Measurements from ENCODE around the gene PRSS22.
A peak's percentile ranks its signal among the peaks of the same experiment; 100 is the strongest.

Gene PRSS22

DNA sequence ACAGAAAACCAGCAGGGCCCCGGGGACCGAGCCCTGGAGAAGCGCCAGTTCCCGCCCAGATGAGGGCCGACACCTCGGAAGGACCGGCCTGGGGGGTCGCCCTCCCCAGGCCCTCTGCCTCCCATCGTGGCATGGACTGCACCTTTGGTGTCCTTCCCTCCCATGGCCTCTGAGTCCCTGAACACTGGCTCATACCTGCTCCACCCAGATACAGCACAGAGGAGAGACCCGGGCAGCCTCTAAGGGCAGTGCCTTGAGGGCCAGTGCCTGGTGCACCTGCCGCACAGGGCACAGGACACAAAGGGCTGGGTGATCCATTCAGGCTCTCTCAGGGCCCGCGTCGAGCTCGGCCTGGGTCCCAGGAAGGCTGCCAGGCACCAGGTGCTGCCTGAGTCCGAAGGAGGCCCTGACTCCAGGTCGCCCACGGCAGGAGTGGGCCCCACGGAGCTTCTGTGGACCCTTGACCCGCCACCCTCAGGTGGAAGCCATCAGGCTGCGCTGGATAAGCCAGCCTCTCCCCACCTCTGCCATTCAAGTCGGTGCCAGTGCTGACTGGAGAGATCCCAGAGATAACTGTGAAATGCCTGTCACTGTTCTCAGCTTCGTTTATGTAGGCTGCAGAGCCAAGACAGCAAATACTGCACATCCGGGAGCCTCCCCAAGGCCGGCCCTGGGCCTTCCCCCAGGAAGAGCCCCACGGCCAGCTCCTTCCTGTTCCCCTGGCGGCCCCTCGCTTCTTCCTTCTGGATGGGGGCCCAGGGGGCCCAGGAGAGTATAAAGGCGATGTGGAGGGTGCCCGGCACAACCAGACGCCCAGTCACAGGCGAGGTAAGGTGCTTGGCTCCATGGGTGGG is 28.2 kb downstream of the PRSS22 start, which contains the start of gene ZG16B:
Gene ZG16B, plus strand, starts transcription at position 803 of the 854 bp plus-strand sequence. CDS start 139 bp downstream, outside the sequence.
- ATAC-seq (peak; percentile 31), DNase-seq (ENCODE audit: low spot score in 2 of 2) (no peak)
- H3K4me1 Mint-ChIP-seq = no peaks in the 10 kb centered on the region
- H3K27ac Mint-ChIP-seq = peak within 1 kb of the TSS; percentile 65
- H3K4me3 Mint-ChIP-seq = no peak within 1 kb of the TSS
- H3K36me3 Mint-ChIP-seq = no peaks in the 10 kb centered on the region
- no peaks in the 10 kb centered on the region for H3K9me3 Mint-ChIP-seq

DNA sequence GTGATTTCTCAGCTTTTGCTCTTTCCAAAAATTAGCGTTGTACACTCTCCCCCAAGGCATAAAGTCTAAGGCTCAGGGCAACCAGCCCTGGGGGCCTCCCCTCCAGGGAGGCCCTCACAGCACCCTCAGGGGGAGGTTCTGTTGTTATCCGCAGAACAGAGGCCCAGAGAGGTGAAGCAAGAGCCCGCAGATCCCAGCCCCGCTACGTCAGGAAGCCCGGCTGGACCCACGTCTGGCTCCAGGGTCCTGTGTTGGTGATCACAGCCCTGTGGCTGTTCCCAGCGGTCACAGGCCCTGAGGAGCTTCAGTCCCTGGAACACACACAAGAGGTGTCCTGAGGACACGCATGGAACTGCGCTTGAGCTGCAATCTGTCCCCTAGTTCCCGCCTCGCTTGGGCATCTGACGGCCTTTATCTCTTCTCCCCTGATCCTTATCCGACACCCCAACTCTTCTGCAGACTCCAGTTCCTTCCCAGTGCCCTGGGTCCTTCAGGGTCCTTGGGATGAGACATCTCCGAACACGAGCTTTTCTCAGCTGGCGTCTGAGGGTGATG is 29.0 kb downstream of the PRSS22 start:
- Mint-ChIP-seq H3K36me3 (no peaks in the 10 kb centered on the region), H3K27ac (no peak overlapping the region), H3K4me3 (no peak overlapping the region), H3K9me3 (no peaks in the 10 kb centered on the region), H3K4me1 (no peaks in the 10 kb centered on the region)
- DNase-seq (ENCODE audit: low spot score in 2 of 2) (no peak), ATAC-seq (no peak)

DNA sequence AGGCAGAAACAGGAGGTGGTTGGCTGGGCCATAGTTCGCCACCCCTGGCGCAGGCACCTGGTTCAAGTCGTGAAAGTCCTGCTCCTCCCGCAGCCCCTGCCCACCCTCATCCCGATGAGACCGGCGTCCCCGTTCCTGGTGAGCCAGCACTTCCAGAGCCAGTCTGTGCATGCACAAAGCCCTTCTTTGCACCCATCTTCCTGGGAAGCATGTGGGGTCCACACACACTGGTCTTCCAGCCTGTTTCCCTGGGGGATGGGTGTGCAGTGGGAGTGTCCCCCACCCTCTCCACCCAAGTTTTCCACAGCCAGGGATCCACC is 29.5 kb downstream of the PRSS22 start:
- Mint-ChIP-seq H3K4me1 (no peaks in the 10 kb centered on the region), H3K27ac (no peak overlapping the region), H3K4me3 (no peak overlapping the region), H3K36me3 (no peaks in the 10 kb centered on the region), H3K9me3 (no peaks in the 10 kb centered on the region)
- DNase-seq (ENCODE audit: low spot score in 2 of 2) (no peak), ATAC-seq (no peak)

DNA sequence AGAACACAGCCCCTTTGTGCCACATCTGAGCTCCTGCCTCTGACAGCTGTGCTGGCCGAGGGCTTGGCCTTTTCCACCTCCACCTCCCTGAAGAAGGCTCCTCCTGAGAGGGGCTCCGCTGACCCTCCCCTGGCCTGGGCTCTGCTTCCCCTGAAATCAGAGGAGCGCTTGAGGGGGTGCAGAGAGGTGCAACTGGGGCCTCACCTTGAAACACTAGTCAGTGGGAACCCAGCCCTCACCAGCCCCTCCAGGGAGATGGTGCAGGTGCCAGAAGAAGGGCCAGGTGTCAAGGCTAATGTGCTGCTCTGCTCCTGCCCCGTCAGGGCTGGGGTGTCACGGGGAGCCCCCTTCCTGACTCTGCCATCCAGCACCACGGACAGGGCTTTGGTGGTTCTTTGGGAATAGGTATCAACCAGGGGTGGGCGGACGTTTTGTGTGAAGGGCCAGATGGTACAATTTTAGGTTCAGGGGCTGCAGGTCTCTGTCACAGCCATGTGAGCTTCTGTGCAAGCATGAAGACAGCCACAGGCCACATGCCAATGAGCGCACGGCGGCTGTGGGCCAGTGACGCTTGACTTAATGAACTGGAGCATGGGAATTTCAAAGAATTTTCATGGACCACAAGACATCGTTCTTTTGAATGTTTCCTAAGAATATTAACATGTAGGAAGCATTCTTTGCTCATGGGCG is 30.0 kb downstream of the PRSS22 start:
- ATAC-seq = no peak
- no peak overlapping the region for H3K4me3 Mint-ChIP-seq
- H3K36me3 Mint-ChIP-seq = no peaks in the 10 kb centered on the region
- no peaks in the 10 kb centered on the region for H3K9me3 Mint-ChIP-seq
- DNase-seq (ENCODE audit: low spot score in 2 of 2) = no peak
- no peak overlapping the region for H3K27ac Mint-ChIP-seq
- H3K4me1 Mint-ChIP-seq = no peaks in the 10 kb centered on the region

DNA sequence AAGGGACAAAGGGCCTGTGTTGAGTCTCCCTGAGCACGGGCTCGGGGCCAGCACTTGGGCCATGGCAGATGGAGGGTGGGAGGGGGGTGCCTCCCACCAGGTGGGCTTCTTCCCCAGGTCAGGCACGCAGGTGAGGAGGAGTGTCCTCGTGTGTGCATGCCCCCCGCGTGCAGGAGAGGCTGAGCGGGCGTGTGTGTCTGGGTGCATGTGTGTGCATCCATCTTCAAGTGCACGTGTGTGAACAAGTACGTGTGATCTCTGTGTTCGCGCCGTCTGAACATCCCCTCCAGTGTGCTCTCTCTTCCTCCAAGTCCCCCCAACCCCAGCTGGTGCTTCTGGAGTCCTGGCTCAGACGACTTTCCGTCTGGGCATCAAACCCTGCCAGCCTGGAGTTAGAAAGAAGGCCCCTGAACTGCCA is 30.6 kb downstream of the PRSS22 start:
- Mint-ChIP-seq H3K4me3 (no peak overlapping the region), H3K27ac (no peak overlapping the region), H3K4me1 (no peaks in the 10 kb centered on the region), H3K36me3 (no peaks in the 10 kb centered on the region), H3K9me3 (no peaks in the 10 kb centered on the region)
- no peak for DNase-seq (ENCODE audit: low spot score in 2 of 2)
- no peak for ATAC-seq

DNA sequence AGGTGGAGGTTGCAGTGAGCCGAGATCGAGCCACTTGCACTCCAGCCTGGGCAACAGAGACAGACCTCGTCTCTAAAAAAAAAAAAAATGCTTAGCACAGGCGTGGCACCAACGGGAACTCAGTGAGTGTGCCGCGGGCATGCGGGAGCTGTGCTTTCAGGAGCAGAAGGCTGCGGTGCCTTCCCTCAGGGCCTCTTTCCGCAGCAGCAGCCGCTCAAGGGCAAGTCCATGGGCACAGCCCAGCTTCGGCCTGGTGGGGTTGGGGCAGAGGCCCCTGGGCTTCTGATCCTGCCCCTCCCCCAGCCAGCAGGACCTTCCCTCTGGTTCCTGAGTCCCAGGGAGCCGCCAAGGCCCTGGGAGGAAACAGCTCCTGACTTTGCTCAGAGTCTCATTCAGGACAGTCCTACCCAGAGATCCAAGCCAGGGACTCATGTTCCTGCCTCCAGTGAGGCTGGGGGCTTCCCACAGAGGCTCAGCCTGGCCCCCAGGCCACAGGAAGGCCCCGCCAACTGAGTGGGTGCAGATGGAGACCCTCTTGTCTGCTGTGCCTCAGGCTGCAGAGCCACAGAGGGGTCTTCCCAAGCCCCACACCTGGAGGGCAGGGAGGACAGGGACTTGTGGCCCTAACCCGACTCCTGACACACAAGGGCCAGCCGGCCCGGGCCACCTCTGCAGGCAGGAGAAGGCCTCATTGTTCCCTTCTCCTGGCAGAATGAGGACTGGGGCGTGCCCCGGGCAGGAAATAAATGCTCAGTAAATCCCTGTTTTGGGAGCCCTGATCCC is 31.2 kb downstream of the PRSS22 start:
- ATAC-seq (no peak), DNase-seq (ENCODE audit: low spot score in 2 of 2) (no peak)
- Mint-ChIP-seq H3K36me3 (no peaks in the 10 kb centered on the region), H3K9me3 (no peaks in the 10 kb centered on the region), H3K4me3 (no peak overlapping the region), H3K4me1 (no peaks in the 10 kb centered on the region), H3K27ac (no peak overlapping the region)

DNA sequence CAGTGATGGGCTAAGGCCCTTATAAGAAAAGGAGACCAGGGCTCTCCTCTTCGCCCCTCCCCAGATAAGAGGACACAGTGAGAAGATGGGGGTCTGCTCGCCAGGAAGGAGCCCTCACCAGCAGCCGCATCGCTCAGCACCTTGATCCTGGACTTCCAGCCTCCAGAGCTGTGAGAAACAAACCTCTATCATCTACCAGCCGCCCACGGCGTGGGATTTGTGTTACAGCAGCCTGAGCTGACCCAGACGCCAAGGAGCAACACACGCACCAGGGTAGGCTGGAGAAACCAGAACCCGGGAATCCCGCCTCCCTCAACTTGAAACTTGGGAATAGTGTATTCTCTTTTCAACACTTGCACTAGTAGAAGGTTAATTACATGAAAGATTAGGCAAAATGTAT is 32.1 kb downstream of the PRSS22 start:
- H3K36me3 Mint-ChIP-seq = no peaks in the 10 kb centered on the region
- ATAC-seq (no peak), DNase-seq (ENCODE audit: low spot score in 2 of 2) (no peak)
- no peaks in the 10 kb centered on the region for H3K4me1 Mint-ChIP-seq
- no peak overlapping the region for H3K4me3 Mint-ChIP-seq
- no peak overlapping the region for H3K27ac Mint-ChIP-seq
- H3K9me3 Mint-ChIP-seq = no peaks in the 10 kb centered on the region

DNA sequence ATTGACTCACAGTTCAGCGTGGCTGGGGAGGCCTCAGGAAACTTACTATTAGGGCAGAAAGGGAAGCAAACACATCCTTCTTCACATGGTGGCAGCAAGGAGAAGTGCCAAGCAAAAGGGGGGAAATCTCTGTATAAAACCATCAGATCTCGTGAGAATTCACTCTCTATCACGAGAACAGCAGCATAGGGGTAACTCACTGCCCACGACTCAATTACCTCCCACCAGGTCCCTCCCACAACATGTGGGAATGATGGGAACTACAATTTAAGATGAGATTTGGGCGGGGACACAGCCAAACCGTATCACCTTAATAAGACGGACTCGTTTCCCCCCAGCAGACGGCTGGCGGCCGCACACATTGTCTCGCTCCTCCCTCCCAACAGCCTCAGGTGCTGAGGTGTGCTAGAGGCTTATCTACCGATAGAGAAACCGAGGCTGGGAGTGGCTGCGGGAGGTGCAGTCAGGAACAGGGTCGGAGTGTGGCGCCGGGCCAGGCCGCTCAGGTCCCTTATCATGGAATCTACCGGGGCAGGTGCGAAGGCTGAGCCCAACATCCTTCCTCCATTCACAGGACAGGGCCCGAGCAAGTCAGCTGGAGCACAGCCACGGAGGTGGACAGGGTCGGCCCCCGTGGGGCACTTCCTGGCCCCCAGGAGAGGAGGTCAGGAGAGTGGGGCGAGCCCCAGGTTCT is 32.8 kb downstream of the PRSS22 start:
- Mint-ChIP-seq H3K9me3 (no peaks in the 10 kb centered on the region), H3K27ac (no peak overlapping the region), H3K4me3 (no peak overlapping the region), H3K4me1 (no peaks in the 10 kb centered on the region), H3K36me3 (no peaks in the 10 kb centered on the region)
- DNase-seq (ENCODE audit: low spot score in 2 of 2) = no peak
- no peak for ATAC-seq

DNA sequence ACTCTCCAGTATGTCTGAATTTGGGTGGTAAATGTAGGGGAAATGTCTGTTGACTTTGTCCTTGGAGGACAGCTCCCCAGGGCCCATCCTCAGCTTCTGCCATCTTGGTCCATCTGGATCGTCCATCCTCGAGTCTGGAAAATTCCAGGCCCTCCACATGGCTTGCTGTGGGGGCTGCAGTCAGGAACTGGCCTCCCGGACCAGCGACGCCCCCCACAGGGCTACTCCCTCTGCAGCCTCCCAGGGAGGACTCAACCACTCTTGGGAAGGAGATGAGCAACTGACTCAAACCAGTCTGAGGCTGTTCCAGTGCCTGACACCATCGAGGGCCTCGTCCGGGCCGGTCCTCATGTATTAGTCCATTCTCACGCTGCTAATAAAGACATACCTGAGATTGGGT is 33.3 kb downstream of the PRSS22 start:
- H3K9me3 Mint-ChIP-seq = no peaks in the 10 kb centered on the region
- H3K27ac Mint-ChIP-seq = no peak overlapping the region
- no peaks in the 10 kb centered on the region for H3K36me3 Mint-ChIP-seq
- no peak for ATAC-seq
- no peaks in the 10 kb centered on the region for H3K4me1 Mint-ChIP-seq
- no peak overlapping the region for H3K4me3 Mint-ChIP-seq
- DNase-seq (ENCODE audit: low spot score in 2 of 2) = no peak

DNA sequence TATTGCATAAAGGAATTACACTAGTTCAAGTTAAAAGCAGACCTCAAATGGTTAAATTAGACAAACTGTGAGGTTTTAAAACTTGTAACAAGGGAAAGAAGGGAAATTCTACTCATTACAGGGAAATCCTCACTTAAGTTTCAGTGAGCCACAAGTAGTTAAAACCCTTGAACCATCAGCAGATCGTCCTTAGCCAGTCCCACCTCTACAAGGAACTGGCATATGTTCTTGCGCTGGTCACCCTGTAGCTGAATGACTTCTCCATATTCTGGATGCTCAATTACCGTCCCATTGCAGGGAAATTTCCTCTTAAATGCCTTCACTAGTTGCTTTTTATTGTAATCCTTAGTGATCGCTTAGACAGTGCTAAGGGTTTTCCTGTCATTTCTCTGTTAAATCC is 35.5 kb downstream of the PRSS22 start:
- Mint-ChIP-seq H3K36me3 (no peaks in the 10 kb centered on the region), H3K4me1 (no peaks in the 10 kb centered on the region), H3K9me3 (no peaks in the 10 kb centered on the region), H3K4me3 (no peak overlapping the region), H3K27ac (no peak overlapping the region)
- DNase-seq (ENCODE audit: low spot score in 2 of 2) (no peak), ATAC-seq (no peak)

DNA sequence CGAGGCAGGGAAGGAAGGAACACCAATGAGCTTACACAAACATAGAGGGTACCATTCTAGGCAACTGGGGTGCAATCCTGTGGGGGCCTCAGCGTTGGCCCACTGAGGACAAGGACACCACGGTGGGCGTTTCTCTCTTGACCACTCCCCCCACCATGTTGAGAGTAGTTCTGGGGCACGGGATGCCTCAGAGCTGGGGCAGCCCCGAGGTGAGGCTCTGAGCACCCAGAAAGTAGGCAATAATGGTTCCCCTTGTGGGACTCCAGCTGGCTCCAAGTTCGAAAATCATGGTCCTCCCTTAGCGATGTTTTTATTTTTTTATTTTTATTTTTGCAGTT is 35.8 kb downstream of the PRSS22 start:
- ATAC-seq (no peak), DNase-seq (ENCODE audit: low spot score in 2 of 2) (no peak)
- H3K9me3 Mint-ChIP-seq = no peaks in the 10 kb centered on the region
- no peaks in the 10 kb centered on the region for H3K4me1 Mint-ChIP-seq
- H3K4me3 Mint-ChIP-seq = no peak overlapping the region
- H3K36me3 Mint-ChIP-seq = no peaks in the 10 kb centered on the region
- H3K27ac Mint-ChIP-seq = no peak overlapping the region

DNA sequence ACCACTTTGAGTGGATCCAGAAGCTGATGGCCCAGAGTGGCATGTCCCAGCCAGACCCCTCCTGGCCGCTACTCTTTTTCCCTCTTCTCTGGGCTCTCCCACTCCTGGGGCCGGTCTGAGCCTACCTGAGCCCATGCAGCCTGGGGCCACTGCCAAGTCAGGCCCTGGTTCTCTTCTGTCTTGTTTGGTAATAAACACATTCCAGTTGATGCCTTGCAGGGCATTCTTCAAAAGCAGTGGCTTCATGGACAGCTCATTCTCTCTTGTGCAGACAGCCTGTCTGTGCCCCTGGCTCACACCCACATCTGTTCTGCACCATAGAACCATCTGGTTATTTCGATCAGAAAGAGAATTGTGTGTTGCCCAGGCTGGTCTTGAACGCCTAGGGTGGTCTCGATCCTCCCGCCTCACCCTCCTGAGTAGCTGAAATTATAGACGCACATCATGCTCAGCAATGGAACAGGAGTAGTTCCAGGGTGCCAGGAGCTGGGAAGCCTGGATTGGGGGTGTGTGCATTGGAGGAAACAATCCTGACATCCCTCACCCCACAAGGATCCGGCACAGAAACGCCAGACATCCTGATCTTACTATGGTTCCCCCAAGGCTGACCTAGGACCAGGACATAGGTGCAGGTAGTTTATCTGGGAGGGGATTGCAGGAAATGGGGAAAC is 36.3 kb downstream of the PRSS22 start:
- Mint-ChIP-seq H3K27ac (no peak overlapping the region), H3K36me3 (no peaks in the 10 kb centered on the region), H3K9me3 (no peaks in the 10 kb centered on the region), H3K4me3 (no peak overlapping the region), H3K4me1 (no peaks in the 10 kb centered on the region)
- ATAC-seq (no peak), DNase-seq (ENCODE audit: low spot score in 2 of 2) (no peak)

DNA sequence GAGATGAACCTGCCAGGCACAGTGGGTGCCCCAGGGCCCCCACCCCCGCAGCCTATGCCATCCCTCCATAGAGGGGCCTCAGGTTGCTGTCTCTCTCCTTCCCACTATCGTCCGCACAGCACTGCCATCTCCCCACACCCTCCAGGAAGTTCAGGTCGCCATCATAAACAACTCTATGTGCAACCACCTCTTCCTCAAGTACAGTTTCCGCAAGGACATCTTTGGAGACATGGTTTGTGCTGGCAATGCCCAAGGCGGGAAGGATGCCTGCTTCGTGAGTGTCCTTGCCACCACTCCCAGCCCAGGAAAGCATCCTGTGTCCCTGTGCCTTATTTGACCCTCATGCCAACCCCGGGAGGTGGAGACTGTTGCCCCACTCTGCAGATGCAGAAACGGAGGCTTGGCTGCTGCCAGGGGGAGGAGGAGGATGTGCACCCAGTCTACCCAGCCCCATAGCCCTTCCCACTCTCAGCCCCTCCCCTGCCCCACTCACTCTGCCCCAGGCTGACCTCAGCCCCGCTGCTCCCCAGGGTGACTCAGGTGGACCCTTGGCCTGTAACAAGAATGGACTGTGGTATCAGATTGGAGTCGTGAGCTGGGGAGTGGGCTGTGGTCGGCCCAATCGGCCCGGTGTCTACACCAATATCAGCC is 37.0 kb downstream of the PRSS22 start:
- no peaks in the 10 kb centered on the region for H3K9me3 Mint-ChIP-seq
- DNase-seq (ENCODE audit: low spot score in 2 of 2) (no peak), ATAC-seq (no peak)
- H3K27ac Mint-ChIP-seq = no peak overlapping the region
- no peaks in the 10 kb centered on the region for H3K4me1 Mint-ChIP-seq
- H3K36me3 Mint-ChIP-seq = no peaks in the 10 kb centered on the region
- no peak overlapping the region for H3K4me3 Mint-ChIP-seq
